HepG2 (cell line): Measurements from ENCODE around the gene COQ10B. TPM values are rescaled to one million over a fixed set of nuclear protein-coding genes. Genes with fewer than 3 reads are reported as not detected.

ENCODE experiments used
- HOXA3 ChIP-seq: sonication (generic); formaldehyde crosslinking; IDR thresholded peaks from 2 replicates; pipeline ENCODE4 v1.5.0; 2020; ENCODE audit warnings: missing genetic modification reagents
- IKZF4 ChIP-seq: sonication (generic); formaldehyde crosslinking; IDR thresholded peaks from 2 replicates; pipeline ENCODE4 v1.5.1; 2020; ENCODE audit warnings: borderline replicate concordance, mild to moderate bottlenecking, low read depth, missing genetic modification reagents; ENCODE audit errors: not compliant biosample characterization
- ISX ChIP-seq: sonication (generic); formaldehyde crosslinking; conservative IDR thresholded peaks from 2 replicates; pipeline ENCODE4 v1.5.0; 2020; ENCODE audit warnings: missing genetic modification reagents
- KAT2B ChIP-seq: fragments of 150-350 bp; IDR thresholded peaks from 2 replicates; pipeline ENCODE4 v1.6.1; 2014; ENCODE audit warnings: low read depth, low read length, borderline replicate concordance
- KMT2B ChIP-seq: IDR thresholded peaks from 2 replicates; pipeline ENCODE4 v1.6.1; 2016; ENCODE audit warnings: missing genetic modification reagents, missing compliant biosample characterization
- POLR2AphosphoS2 ChIP-seq: IDR thresholded peaks from 2 replicates; pipeline ENCODE4 v1.6.1; 2011; ENCODE audit warnings: low read depth, low read length, improper control_type of control experiment
- REPIN1 ChIP-seq: sonication (generic); formaldehyde crosslinking; IDR thresholded peaks from 2 replicates; pipeline ENCODE4 v1.8.0; 2022; ENCODE audit warnings: missing genetic modification reagents, low read depth, mild to moderate bottlenecking, borderline replicate concordance
- RORA ChIP-seq: sonication (generic); formaldehyde crosslinking; IDR thresholded peaks from 2 replicates; pipeline ENCODE4 v1.5.0; 2020; ENCODE audit warnings: mild to moderate bottlenecking, missing genetic modification reagents, moderate library complexity
- SMYD3 ChIP-seq: sonication (generic); formaldehyde crosslinking; IDR thresholded peaks from 2 replicates; pipeline ENCODE4 v1.8.1; 2023; ENCODE audit warnings: mild to moderate bottlenecking, missing genetic modification reagents
- TEAD2 ChIP-seq: sonication (generic); formaldehyde crosslinking; IDR thresholded peaks from 2 replicates; pipeline ENCODE4 v1.9.0; 2021; ENCODE audit warnings: missing genetic modification reagents
- ZNF225 ChIP-seq: sonication (generic); formaldehyde crosslinking; IDR thresholded peaks from 2 replicates; pipeline ENCODE4 v1.4.0; 2020; ENCODE audit warnings: mild to moderate bottlenecking, missing genetic modification reagents
- ZNF329 ChIP-seq: sonication (generic); formaldehyde crosslinking; IDR thresholded peaks from 2 replicates; pipeline ENCODE4 v1.9.0; 2021; ENCODE audit warnings: low read depth, mild to moderate bottlenecking, missing genetic modification reagents
- ZNF333 ChIP-seq: sonication (generic); formaldehyde crosslinking; IDR thresholded peaks from 2 replicates; pipeline ENCODE4 v1.4.0; 2020; ENCODE audit warnings: mild to moderate bottlenecking, missing genetic modification reagents, borderline replicate concordance
- ZNF451 ChIP-seq: sonication (generic); formaldehyde crosslinking; IDR thresholded peaks from 2 replicates; pipeline ENCODE4 v1.5.0; 2020; ENCODE audit warnings: mild to moderate bottlenecking, missing genetic modification reagents
- ZNF558 ChIP-seq: sonication (generic); formaldehyde crosslinking; IDR thresholded peaks from 2 replicates; pipeline ENCODE4 v1.9.0; 2022; ENCODE audit warnings: mild to moderate bottlenecking, missing genetic modification reagents, borderline replicate concordance
- ZNF672 ChIP-seq: sonication (generic); formaldehyde crosslinking; IDR thresholded peaks from 2 replicates; pipeline ENCODE4 v1.8.1; 2022; ENCODE audit warnings: missing genetic modification reagents
- ZSCAN22 ChIP-seq: sonication (generic); formaldehyde crosslinking; IDR thresholded peaks from 2 replicates; pipeline ENCODE4 v1.4.0; 2020; ENCODE audit warnings: mild to moderate bottlenecking, missing genetic modification reagents
- polyA plus RNA-seq, 8 experiments: library from polyadenylated mRNA; depleted of rRNA in 3 of 8; stranded (reverse) in 7 of 8; unstranded in 1 of 8; fragments of >200 nt; fragmentation: Illumina TruSeq in 4 of 8; extraction: Trizol in 4 of 8; gene quantifications; 2 replicates each; pipeline versions ENCODE4 v1.2.1 to v1.2.3, GENCODE V29; 2011 to 2016; ENCODE audit warnings: low read depth in 4 of 8, missing spikeins in 1 of 8, mixed read lengths in 1 of 8; ENCODE audit not compliant: insufficient read depth in 1 of 8
- total RNA-seq, 5 experiments: library from RNA; depleted of rRNA; stranded (reverse); fragments of >200 nt; fragmentation: Illumina TruSeq; extraction: Trizol; gene quantifications; 2 replicates each; pipeline ENCODE4 v1.2.3, GENCODE V29; 2016; ENCODE audit warnings: low read depth in 1 of 5
- TF ChIP-seq, protein P1 (sequence below): sonication (generic); formaldehyde crosslinking; IDR thresholded peaks from 2 replicates; pipeline ENCODE4 v1.8.0; 2022; ENCODE audit warnings: mild to moderate bottlenecking, missing genetic modification reagents
- TF ChIP-seq, protein P2 (sequence below): sonication (generic); formaldehyde crosslinking; IDR thresholded peaks from 2 replicates; pipeline ENCODE4 v1.4.0; 2020; ENCODE audit warnings: mild to moderate bottlenecking, missing genetic modification reagents
- TF ChIP-seq, protein P3 (sequence below): sonication (generic); formaldehyde crosslinking; IDR thresholded peaks from 2 replicates; pipeline ENCODE4 v1.4.0; 2020; ENCODE audit warnings: low read depth, mild to moderate bottlenecking, missing genetic modification reagents
- TF ChIP-seq, protein P4 (sequence below): IDR thresholded peaks from 2 replicates; pipeline ENCODE4 v1.6.1; 2016
- TF ChIP-seq, protein P5 (sequence below): sonication (generic); formaldehyde crosslinking; IDR thresholded peaks from 2 replicates; pipeline ENCODE4 v1.4.0; 2020; ENCODE audit warnings: missing genetic modification reagents, borderline replicate concordance

The COQ10B gene
- total and polyA plus RNA-seq, 2 of the 13 experiments (the other 11 are each of a cell fraction or from before 2014, with no cell fraction given), result 4.6 to 34.9 TPM

DNA sequence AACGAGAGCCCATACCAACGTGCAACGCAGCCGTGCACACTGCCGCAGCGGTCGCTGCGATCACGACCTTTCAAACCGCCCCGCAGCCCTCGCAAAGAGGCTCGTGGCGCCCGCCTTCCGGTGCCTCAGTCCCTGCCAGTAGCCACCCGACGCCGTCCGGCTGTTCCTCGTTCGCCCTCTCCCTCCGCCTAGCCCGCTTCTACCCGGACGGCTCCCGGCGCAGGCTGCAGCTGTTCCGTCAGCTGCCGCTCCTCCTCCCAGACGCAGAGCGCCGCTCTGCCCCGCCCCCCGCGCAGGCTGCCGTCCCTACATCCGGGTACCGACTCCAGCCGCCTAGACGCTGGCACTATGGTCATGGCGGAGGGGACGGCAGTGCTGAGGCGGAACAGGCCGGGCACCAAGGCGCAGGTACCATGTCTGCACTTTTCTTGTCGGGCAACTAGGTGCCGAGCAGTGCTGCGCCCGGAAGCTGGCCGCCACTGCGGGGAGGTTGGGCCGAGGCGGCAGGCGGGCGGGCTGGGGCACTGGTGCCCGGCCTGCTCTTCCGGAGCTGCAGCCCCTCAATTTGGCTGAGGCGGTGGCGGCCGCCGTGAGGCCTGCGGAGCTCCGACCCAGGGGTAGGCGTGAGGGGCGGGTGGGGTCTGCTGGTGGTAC, 62.5 kb downstream of the COQ10B start, which contains the start of gene MOB4 (continued):
- TF ChIP-seq HOXA3 (CRISPR knock-in tag) (peak; percentile 98), ZNF558 (CRISPR knock-in tag) (peak; percentile 99), ISX (CRISPR knock-in tag) (peak; percentile 83; the same call in 1 of the 2 replicates), KMT2B (CRISPR knock-in tag) (peak; percentile 99), ZNF225 (CRISPR knock-in tag) (peak; percentile 99), IKZF4 (CRISPR knock-in tag) (peak; percentile 97), SMYD3 (CRISPR knock-in tag) (peak; percentile 93; the same call in 1 of the 2 replicates), RORA (CRISPR knock-in tag) (no peak), ZNF333 (CRISPR knock-in tag) (no peak), TEAD2 (CRISPR knock-in tag) (peak; percentile 62; the same call in 1 of the 2 replicates), ZSCAN22 (CRISPR knock-in tag) (peak; percentile 78; the same call in 1 of the 2 replicates), REPIN1 (CRISPR knock-in tag) (peak; percentile 99), ZNF329 (CRISPR knock-in tag) (peak; percentile 93), ZNF451 (CRISPR knock-in tag) (peak; percentile 94), ZNF672 (peak; percentile 97), POLR2AphosphoS2 (no peak), KAT2B (no peak)
- TF ChIP-seq, protein P1, sequence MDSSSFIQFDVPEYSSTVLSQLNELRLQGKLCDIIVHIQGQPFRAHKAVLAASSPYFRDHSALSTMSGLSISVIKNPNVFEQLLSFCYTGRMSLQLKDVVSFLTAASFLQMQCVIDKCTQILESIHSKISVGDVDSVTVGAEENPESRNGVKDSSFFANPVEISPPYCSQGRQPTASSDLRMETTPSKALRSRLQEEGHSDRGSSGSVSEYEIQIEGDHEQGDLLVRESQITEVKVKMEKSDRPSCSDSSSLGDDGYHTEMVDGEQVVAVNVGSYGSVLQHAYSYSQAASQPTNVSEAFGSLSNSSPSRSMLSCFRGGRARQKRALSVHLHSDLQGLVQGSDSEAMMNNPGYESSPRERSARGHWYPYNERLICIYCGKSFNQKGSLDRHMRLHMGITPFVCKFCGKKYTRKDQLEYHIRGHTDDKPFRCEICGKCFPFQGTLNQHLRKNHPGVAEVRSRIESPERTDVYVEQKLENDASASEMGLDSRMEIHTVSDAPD (CRISPR knock-in tag), result peak; percentile 94
- TF ChIP-seq, protein P2, sequence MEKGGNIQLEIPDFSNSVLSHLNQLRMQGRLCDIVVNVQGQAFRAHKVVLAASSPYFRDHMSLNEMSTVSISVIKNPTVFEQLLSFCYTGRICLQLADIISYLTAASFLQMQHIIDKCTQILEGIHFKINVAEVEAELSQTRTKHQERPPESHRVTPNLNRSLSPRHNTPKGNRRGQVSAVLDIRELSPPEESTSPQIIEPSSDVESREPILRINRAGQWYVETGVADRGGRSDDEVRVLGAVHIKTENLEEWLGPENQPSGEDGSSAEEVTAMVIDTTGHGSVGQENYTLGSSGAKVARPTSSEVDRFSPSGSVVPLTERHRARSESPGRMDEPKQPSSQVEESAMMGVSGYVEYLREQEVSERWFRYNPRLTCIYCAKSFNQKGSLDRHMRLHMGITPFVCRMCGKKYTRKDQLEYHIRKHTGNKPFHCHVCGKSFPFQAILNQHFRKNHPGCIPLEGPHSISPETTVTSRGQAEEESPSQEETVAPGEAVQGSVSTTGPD (CRISPR knock-in tag), result no peak
- TF ChIP-seq, protein P3, sequence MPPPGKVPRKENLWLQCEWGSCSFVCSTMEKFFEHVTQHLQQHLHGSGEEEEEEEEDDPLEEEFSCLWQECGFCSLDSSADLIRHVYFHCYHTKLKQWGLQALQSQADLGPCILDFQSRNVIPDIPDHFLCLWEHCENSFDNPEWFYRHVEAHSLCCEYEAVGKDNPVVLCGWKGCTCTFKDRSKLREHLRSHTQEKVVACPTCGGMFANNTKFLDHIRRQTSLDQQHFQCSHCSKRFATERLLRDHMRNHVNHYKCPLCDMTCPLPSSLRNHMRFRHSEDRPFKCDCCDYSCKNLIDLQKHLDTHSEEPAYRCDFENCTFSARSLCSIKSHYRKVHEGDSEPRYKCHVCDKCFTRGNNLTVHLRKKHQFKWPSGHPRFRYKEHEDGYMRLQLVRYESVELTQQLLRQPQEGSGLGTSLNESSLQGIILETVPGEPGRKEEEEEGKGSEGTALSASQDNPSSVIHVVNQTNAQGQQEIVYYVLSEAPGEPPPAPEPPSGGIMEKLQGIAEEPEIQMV (CRISPR knock-in tag), result peak; percentile 97
- TF ChIP-seq, protein P4, sequence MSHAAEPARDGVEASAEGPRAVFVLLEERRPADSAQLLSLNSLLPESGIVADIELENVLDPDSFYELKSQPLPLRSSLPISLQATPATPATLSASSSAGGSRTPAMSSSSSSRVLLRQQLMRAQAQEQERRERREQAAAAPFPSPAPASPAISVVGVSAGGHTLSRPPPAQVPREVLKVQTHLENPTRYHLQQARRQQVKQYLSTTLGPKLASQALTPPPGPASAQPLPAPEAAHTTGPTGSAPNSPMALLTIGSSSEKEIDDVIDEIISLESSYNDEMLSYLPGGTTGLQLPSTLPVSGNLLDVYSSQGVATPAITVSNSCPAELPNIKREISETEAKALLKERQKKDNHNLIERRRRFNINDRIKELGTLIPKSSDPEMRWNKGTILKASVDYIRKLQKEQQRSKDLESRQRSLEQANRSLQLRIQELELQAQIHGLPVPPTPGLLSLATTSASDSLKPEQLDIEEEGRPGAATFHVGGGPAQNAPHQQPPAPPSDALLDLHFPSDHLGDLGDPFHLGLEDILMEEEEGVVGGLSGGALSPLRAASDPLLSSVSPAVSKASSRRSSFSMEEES (CRISPR knock-in tag), result peak; percentile 96
- TF ChIP-seq, protein P5, sequence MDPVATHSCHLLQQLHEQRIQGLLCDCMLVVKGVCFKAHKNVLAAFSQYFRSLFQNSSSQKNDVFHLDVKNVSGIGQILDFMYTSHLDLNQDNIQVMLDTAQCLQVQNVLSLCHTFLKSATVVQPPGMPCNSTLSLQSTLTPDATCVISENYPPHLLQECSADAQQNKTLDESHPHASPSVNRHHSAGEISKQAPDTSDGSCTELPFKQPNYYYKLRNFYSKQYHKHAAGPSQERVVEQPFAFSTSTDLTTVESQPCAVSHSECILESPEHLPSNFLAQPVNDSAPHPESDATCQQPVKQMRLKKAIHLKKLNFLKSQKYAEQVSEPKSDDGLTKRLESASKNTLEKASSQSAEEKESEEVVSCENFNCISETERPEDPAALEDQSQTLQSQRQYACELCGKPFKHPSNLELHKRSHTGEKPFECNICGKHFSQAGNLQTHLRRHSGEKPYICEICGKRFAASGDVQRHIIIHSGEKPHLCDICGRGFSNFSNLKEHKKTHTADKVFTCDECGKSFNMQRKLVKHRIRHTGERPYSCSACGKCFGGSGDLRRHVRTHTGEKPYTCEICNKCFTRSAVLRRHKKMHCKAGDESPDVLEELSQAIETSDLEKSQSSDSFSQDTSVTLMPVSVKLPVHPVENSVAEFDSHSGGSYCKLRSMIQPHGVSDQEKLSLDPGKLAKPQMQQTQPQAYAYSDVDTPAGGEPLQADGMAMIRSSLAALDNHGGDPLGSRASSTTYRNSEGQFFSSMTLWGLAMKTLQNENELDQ (CRISPR knock-in tag), result peak; percentile 10; the same call in 1 of the 2 replicates
